ENCODE results near the gene FCRLA. TPM values are rescaled to one million over a fixed set of nuclear protein-coding genes. Genes with fewer than 3 reads are reported as not detected.
"Not testable (repeated sequence)": the region's sequence is repeated elsewhere in the genome, so short reads cannot be mapped to it uniquely, and the experiment has no call there.

Gene FCRLA
- polyA plus RNA-seq, 1 experiment: 2.0 TPM

DNA sequence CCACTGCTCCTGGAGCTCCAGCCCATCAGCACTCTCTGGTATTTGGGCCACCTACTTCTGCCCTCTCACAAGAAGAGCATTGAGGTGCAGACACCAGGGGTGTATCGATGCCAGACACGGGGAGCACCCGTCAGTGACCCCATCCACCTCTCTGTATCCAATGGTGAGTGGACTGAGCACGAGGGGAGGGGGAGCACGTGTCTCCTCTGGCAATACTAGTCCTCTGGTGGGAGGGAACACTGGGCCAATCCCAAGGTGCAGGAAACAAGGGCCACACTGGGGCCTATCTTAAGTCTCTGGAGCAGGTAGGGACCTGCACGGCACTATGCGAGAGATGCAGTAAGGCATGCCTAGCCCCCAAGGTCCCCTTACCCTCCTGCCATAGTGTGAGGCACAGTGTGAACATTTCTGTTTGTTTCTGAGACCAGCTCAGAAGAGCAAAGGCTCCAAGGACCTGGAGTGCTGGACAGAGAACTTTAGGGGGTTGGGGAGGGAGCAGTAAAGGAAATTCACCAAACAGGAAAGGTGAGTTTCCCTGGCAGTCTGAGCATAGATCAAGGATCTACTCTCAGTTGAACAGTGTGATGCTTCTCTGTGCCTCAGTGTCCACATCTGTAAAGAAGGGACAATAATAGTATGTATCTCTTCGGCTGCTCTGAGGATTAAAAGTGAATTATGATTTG, 16.6 kb downstream of the FCRLA start:
- POLR2A ChIA-PET: no interaction called here
- no peak for DNase-seq (ENCODE audit: low read depth)
- Histone ChIP-seq H3K4me3 (ENCODE audit: low read depth, low read length) (no peak overlapping the region), H3K36me3 (ENCODE audit: control insufficient read depth, insufficient read depth, low read length) (no peaks in the 10 kb centered on the region), H3K27me3 (ENCODE audit: control insufficient read depth, insufficient read depth, low read length) (no peaks in the 10 kb centered on the region)
- TF ChIP-seq, protein P1, sequence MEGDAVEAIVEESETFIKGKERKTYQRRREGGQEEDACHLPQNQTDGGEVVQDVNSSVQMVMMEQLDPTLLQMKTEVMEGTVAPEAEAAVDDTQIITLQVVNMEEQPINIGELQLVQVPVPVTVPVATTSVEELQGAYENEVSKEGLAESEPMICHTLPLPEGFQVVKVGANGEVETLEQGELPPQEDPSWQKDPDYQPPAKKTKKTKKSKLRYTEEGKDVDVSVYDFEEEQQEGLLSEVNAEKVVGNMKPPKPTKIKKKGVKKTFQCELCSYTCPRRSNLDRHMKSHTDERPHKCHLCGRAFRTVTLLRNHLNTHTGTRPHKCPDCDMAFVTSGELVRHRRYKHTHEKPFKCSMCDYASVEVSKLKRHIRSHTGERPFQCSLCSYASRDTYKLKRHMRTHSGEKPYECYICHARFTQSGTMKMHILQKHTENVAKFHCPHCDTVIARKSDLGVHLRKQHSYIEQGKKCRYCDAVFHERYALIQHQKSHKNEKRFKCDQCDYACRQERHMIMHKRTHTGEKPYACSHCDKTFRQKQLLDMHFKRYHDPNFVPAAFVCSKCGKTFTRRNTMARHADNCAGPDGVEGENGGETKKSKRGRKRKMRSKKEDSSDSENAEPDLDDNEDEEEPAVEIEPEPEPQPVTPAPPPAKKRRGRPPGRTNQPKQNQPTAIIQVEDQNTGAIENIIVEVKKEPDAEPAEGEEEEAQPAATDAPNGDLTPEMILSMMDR (IDR thresholded peaks at IDR 0.05; ENCODE audit: insufficient read depth, low read depth, low read length): no peak
- CTCF ChIA-PET: interaction anchor here (0.8 to 1.6 kb wide), 2 partner anchors 9 to 16 kb away, joined by 3 to 4 read pairs; partner anchors contain the start of gene FCRLA

- H3K27me3 ChIP-seq (ENCODE audit: control insufficient read depth, insufficient read depth, low read length); DNase-seq (ENCODE audit: low read depth); H3K36me3 ChIP-seq (ENCODE audit: control insufficient read depth, insufficient read depth, low read length); POLR2A ChIA-PET: not testable (repeated sequence)
- CTCF ChIA-PET: interaction anchor here (1.6 to 3.1 kb wide), 4 partner anchors 10 to 17 kb away, joined by 8 to 21 read pairs (median 14); partner anchors contain the start of gene FCRLA
- H3K4me3 ChIP-seq (ENCODE audit: low read depth, low read length): peak overlapping the region; percentile 80
These were observed 18.4 kb downstream of the FCRLA start for GRCh38 chr1:161725258-161725907.

DNA sequence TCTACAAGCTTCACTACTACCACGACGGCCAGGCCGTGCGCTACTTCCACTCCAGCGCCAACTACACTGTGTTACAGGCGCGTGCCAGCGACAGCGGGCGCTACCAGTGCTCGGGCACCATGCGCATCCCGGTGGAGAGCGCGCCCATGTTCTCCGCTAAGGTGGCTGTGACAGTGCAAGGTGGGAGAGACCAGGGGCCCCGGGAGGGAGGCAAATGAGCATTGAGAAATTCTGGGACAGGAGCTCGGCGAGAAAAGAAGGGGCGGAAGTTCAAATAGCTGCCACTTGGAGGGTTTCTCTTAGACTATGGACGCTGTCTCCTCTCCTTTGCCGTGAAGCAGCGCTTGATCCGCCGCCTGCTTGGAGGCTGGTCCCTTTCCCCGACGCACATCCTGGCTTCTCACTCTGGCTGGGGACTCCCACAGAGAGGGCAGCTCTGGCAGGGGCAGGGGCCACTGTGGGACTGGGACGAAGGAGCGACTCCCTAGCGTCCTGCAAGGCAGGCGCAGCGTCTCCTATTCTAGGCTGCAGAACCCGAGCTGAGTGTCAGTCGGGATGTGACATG, 19.0 kb downstream of the FCRLA start:
- no peak for DNase-seq (ENCODE audit: low read depth)
- CTCF ChIA-PET: interaction anchor here (0.6 to 3.1 kb wide), 6 partner anchors 10 to 41 kb away, joined by 3 to 21 read pairs (median 10); partner anchors contain the start of gene FCRLA
- Histone ChIP-seq H3K36me3 (ENCODE audit: control insufficient read depth, insufficient read depth, low read length) (no peaks in the 10 kb centered on the region), H3K27me3 (ENCODE audit: control insufficient read depth, insufficient read depth, low read length) (no peaks in the 10 kb centered on the region), H3K4me3 (ENCODE audit: low read depth, low read length) (peak overlapping the region; percentile 80)
- TF ChIP-seq, protein P1 (IDR thresholded peaks at IDR 0.05; ENCODE audit: insufficient read depth, low read depth, low read length): peak; percentile 56
- POLR2A ChIA-PET: no interaction called here

DNA sequence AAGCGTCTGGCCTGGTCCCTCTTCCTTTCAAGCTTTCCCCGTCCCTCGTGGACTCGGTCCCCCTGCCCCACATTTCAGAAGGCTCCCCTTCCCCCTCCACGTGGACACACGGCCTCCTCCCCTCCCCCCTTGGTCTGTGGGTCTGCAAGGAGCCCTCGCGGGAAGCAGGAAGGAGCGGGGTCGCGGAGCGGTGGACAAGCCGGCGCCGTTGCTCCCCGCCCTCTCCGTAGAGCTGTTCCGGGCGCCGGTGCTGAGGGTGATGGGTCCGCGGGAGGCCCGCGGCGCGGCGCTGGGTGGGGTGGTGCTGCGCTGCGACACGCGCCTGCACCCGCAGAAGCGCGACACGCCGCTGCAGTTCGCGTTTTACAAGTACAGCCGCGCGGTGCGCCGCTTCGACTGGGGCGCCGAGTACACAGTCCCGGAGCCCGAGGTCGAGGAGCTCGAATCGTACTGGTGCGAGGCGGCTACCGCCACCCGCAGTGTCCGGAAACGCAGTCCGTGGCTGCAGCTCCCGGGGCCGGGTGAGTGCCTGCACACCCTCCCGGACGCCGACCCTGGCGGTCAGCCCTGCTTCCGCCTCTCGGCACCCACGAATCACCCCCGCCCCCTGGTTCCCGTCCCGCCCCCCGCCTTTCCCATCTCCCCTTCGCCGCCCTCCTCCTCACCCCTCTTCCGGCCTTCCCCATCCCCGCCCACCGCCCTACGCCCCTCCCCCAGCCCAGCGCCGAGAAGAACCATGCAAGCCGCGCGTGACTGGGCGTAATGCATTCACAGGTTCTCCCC, 19.6 kb downstream of the FCRLA start:
- no peak for DNase-seq (ENCODE audit: low read depth)
- Histone ChIP-seq H3K4me3 (ENCODE audit: low read depth, low read length) (peak overlapping the region; percentile 80), H3K36me3 (ENCODE audit: control insufficient read depth, insufficient read depth, low read length) (no peaks in the 10 kb centered on the region), H3K27me3 (ENCODE audit: control insufficient read depth, insufficient read depth, low read length) (no peaks in the 10 kb centered on the region)
- ChIA-PET CTCF (interaction anchor here (0.6 to 3.1 kb wide), 6 partner anchors 11 to 42 kb away, joined by 3 to 21 read pairs (median 10); partner anchors contain the start of gene FCRLA), POLR2A (no interaction called here)
- TF ChIP-seq, protein P1 (IDR thresholded peaks at IDR 0.05; ENCODE audit: insufficient read depth, low read depth, low read length): no peak

DNA sequence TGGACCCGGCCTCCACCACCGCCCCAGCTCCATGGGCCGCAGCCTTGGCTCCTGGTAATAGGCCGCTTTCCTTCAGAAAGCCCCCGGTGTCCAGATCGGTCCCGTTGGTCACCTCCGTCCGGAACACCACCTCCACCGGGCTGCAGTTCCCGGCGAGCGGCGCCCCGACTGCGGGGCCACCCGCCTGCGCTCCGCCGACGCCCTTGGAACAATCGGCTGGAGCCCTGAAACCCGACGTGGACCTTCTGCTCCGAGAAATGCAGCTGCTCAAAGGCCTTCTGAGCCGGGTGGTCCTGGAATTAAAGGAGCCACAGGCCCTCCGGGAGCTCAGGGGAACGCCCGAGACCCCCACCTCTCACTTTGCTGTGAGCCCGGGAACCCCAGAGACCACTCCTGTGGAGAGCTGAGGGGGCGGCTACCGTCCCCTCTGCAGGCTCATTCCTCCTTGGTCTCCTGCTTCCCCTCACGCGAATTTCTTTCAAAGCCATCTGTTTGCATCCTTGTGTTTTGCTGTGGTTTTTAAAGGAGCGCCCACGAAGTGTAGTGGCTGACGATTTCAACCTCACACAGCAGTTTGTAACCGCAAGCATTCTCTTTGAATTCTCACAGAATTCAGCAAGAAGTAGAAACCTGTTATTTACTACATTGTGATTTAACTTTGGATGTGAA, 20.4 kb downstream of the FCRLA start:
- peak; percentile 74 for DNase-seq (ENCODE audit: low read depth)
- CTCF ChIA-PET: interaction anchor here (2.3 to 3.1 kb wide), 3 partner anchors 10 to 19 kb away, joined by 12 to 21 read pairs (median 16); partner anchors contain the start of gene FCRLA
- TF ChIP-seq, protein P1 (IDR thresholded peaks at IDR 0.05; ENCODE audit: insufficient read depth, low read depth, low read length): no peak

More for the DNA sequence above, 20.4 kb downstream of the FCRLA start:
- POLR2A ChIA-PET: no interaction called here
- peak overlapping the region; percentile 80 for H3K4me3 ChIP-seq (ENCODE audit: low read depth, low read length)
- H3K27me3 ChIP-seq (ENCODE audit: control insufficient read depth, insufficient read depth, low read length): no peaks in the 10 kb centered on the region
- H3K36me3 ChIP-seq (ENCODE audit: control insufficient read depth, insufficient read depth, low read length): no peaks in the 10 kb centered on the region
